HG03196 (cell line): ENCODE measurements around the gene TAP1.
"Not testable (repeated sequence)": the region's sequence is repeated elsewhere in the genome, so short reads cannot be mapped to it uniquely, and the experiment has no call there.

Experiments used
- ATAC-seq: cut with Tn5 transposase; IDR thresholded peaks from one replicate; pipeline ENCODE4 v1.9.1; 2021; ENCODE audit not compliant: unreplicated experiment

The TAP1 gene

DNA sequence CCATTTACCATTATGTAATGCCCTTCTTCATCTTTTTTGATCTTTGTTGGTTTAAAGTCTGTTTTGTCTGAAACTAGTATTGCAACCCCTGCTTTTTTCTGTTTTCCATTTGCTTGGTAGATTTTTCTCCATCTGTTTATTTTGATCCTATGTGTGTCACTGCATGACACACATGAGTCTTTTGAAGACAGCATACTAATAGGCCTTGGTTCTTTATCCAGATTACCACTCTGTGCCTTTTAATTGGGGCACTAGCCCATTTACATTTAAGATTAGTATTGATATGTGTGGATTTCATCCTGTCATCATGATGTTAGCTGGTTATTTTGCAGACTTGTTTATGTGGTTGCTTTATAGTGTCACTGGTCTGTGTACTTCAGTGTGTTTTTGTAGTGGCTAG, 48.1 kb downstream of the TAP1 start:
- ATAC-seq = not testable (repeated sequence)

DNA sequence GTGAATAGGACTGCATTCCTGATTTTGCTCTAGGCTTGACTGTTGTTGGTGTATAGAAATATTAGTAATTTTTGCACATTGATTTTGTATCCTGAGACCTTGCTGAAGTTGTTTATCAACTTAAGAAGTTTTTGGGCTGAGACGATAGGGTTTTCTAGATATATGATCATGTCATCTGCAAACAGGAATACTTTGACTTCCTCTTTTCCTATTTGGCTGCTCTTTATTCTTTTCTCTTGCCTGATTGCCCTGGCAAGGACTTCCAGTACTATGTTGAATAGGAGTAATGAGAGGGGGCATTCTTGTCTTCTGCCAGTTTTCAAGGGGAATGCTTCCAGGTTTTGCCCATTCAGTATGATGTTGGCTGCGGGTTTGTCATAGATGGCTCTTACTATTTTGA, 50.1 kb downstream of the TAP1 start:
- no peak for ATAC-seq

DNA sequence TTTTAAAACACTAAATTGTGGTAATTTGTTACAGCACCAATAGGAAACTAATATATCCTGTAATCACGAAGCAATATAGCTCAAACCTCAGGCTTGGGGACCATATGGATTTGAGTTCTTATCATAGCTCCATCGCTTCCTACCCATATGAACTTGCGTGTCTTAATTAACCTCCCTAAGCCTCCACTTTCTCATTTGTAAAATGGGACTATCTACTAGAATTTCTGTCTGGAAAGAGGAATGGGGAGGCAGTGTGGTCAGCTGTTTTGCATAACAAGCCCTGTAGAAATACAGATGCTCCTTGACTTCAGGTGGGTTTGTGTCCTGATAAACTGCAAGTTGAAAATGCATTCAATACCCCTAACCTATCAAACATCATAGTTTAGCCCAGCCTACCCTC, 53.8 kb downstream of the TAP1 start:
- no peak for ATAC-seq

DNA sequence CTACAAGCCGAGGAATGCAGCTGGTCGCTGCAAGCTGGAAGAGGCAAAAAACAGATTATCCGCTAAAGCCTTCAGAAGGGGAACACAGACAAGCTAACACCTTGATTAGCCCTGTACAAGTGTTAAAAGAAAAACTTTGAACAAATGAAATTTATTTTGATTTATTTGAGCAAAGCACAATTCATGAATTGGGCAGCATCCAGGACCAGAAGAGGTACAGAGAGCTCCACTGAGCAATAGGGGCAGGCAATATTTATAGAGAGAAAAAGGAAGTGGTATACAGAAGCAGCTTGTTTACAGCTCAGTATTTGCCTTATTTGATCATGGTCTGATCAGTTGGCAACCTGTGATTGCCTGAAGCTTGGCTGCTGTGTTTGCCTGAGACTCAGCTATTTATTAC, 54.3 kb downstream of the TAP1 start:
- no peak for ATAC-seq

DNA sequence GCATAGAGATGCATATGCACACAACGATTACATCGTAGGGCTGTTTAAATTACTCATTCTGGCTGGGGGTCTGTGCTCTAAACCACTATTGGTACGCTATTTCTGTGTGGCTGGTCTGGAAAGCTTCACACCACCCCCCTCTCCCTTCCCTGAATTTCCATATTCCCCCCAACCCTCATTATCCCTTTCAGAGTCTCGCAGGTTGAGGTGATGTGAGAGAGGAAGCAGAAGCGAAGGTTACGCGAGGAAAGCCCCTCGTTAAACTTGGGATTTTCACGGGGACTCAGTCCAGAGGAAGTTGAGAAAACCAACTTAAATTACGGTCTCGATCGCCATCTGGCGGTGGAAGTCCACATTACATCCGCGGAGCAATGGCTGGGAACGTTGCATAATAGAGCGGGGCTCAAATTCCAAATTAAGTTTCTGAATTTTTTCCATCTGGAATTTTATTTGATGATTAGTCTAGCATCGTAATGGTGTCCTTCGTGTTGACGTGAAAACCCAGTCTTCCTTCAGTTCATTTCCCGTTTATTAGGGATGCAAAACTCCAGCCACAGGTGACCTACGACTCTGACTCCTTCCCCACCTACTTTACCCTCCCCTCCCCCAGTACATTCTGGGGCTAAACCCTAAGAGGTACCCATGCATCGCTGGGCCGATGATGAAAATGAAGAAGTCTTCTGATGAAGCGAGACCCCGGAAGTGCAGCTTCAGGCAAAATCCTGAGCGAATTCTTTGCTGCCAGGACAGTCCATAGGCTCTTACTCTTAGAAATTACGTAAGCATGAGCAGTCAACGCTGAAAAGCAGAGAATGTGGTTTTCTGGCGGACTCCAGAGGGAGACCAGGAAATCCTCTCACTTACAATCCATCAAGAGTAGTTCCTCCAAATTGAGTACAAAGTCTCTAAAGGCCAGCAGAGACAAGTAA, 56.4 kb downstream of the TAP1 start:
- ATAC-seq = no peak
